GM13976 (cell line): ENCODE measurements around the gene PKP3.

Experiments used
- DNase-seq: peaks from one replicate; pipeline ENCODE4 v3.0.0; 2012; ENCODE audit warnings: low spot score
- CTCF ChIP-seq: IDR thresholded peaks from 2 replicates; pipeline ENCODE4 v1.5.1; 2012; ENCODE audit warnings: borderline replicate concordance, mild to moderate bottlenecking; ENCODE audit not compliant: insufficient read depth; ENCODE audit errors: extremely low read depth, missing control alignments, control extremely low read depth
- in situ Hi-C: fragments of 300-500 bp; cut with MboI; formaldehyde crosslinking; loops from one replicate; pipeline ENCODE4 v1.12.0; 2022; ENCODE audit warnings: low sequenced_read_pairs, mixed read lengths, inconsistent platforms; ENCODE audit not compliant: unreplicated experiment

The PKP3 gene

GRCh38 chr11:416051-416756, 22.2 kb downstream of the PKP3 start:
- no peak for DNase-seq
- no peak for TF ChIP-seq CTCF
- in situ Hi-C loops, result no loop called here

- DNase-seq, result peak; percentile 70
- in situ Hi-C loops, result no loop called here
- no peak for TF ChIP-seq CTCF
These were observed 23.0 kb downstream of the PKP3 start for GRCh38 chr11:416757-417621.

GRCh38 chr11:417652-418342, 23.8 kb downstream of the PKP3 start:
- TF ChIP-seq CTCF, result no peak
- no peak for DNase-seq
- in situ Hi-C loops, result no loop called here

- no peak for TF ChIP-seq CTCF
- DNase-seq, result no peak
- in situ Hi-C loops, result no loop called here
These were observed 24.6 kb downstream of the PKP3 start for GRCh38 chr11:418343-419247.

- in situ Hi-C loops, result no loop called here
- TF ChIP-seq CTCF, result no peak
- DNase-seq, result no peak
These were observed 25.4 kb downstream of the PKP3 start for GRCh38 chr11:419248-420005.
